ENCODE measurements around the gene GDPD5. TPM values are rescaled to one million over a fixed set of nuclear protein-coding genes. Genes with fewer than 3 reads are reported as not detected.

GDPD5 gene
- total RNA-seq, 4 donors from 2014 or later: 9.6 to 52.9 (median 28.2) TPM

DNA sequence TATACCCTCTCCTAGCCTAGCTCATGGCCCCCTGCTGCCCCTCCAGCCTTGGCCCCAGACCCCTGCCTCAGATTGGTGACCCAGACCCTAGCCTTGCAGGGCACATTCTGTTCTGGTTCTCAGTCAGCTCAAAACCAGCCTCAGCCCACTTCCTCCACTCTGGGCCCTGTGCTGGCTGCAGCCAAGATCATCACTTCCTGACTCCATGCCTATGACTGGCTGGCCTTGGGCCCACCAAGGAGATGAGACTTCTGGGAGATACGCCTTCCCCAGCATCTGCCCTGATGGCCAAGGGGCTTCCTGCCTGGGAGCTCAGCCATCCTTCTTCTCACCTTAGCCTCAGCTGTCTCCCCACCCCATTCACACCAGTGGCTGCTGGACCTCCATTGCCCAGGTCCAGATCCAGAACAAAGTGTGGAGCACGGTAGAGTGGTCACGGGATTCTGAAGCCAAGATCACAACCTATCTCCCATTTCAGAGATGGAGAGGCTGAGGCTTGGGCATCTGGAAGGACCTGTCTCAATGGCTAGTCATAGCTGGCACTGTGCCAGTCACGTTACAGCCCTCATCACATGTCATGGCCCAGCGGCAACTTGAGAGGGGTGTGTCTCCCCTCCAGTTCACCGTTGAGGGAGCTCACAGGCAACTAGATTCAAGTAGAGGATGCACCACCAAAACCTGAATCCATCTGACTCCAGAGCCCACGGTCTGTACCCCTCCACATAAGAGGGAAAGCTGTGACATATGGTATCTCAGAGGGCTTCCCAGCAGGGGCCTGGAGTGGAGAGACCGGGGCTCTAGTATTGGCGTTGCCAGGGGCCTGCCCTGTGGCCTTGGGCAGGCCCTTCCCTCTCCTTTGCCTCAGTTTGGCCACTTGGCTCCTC is 49.7 kb downstream of the GDPD5 start:
- peak overlapping the region; percentile 55 to 81 for H3K27ac ChIP-seq
- DNase-seq: peak; percentile 60 to 66
- peaks cover 0 to 9% of the 10 kb centered on the region in 2 donors for H3K4me1 ChIP-seq
- no peaks in the 10 kb centered on the region for H3K27me3 ChIP-seq
- intact Hi-C loops (cut with DNase I; ENCODE audit: low total_unique reads): no loop called here
- H3K4me3 ChIP-seq: peak overlapping the region in 1 of 2 donors; percentile 6
- no peaks in the 10 kb centered on the region for H3K9me3 ChIP-seq
- TF ChIP-seq, protein P1, sequence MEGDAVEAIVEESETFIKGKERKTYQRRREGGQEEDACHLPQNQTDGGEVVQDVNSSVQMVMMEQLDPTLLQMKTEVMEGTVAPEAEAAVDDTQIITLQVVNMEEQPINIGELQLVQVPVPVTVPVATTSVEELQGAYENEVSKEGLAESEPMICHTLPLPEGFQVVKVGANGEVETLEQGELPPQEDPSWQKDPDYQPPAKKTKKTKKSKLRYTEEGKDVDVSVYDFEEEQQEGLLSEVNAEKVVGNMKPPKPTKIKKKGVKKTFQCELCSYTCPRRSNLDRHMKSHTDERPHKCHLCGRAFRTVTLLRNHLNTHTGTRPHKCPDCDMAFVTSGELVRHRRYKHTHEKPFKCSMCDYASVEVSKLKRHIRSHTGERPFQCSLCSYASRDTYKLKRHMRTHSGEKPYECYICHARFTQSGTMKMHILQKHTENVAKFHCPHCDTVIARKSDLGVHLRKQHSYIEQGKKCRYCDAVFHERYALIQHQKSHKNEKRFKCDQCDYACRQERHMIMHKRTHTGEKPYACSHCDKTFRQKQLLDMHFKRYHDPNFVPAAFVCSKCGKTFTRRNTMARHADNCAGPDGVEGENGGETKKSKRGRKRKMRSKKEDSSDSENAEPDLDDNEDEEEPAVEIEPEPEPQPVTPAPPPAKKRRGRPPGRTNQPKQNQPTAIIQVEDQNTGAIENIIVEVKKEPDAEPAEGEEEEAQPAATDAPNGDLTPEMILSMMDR (IDR thresholded peaks at IDR 0.05): no peak
- TF ChIP-seq POLR2A (IDR thresholded peaks at IDR 0.05): no peak
- no peaks in the 10 kb centered on the region for H3K36me3 ChIP-seq

DNA sequence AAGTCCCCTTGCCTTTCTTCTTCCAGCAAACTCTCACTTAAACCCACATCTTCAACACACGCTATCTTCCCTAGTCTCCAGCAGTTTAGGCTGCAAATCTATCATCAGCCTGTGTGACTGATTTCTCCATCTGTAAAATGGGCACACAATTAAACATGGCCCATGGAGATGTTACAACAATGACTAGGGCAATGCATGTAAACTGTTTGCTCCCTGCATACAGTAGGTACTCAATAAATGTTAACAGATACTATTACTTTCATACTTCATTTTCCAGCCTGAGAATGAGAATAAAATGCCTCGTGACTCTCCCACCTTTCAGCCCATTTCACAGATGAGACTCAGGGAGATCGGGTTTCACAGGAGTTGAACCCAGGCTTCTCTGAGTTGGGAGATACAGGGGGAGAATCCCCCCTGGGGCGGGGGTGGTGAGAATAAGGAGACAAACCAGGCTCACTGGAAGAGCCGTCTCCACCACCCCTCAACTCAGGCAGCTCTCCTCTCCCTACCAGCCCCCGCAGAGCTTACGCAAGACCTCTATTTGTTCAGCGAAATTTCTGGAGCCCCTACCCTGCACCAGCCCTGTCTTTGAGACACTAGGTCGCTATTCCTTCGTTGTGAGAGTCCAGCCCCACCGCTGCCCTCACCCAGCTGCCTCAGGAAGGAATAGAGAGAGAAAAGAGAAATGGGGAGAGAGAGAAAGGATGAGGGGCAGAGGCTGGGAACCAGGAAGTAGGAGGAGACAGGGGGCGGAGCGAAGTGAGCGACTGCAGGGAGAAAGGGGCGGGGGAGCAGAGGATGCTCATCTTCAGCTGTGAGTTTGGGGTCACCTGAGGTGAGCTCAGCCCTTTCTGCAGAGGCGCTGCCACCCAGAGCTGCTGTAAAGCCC is 50.6 kb downstream of the GDPD5 start:
- peak; percentile 75 to 78 for DNase-seq
- intact Hi-C loops (cut with DNase I; ENCODE audit: low total_unique reads): no loop called here
- peaks cover 0 to 9% of the 10 kb centered on the region in 2 donors for H3K4me1 ChIP-seq

DNA sequence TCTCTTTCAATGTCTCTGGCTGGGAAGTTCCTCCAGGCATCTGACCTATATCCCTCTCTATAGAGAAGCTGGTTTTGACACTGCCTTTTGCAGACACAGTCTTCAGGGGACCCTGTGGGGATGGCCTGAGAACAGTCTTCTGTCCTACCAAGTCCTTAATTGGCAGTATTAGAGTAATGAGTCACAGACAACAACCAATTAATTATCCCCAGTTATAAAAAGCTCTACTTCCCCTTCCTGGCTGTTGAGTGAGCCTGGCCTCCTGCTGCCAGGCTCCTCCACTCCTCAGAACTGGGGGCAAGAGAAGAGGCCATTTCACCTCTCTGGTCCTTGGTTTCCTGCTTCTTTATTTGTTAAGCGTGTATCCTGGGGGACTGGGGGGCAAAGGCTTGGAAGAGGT is 51.5 kb downstream of the GDPD5 start:
- Histone ChIP-seq H3K36me3 (no peaks in the 10 kb centered on the region), H3K27me3 (no peaks in the 10 kb centered on the region), H3K9me3 (no peaks in the 10 kb centered on the region), H3K4me1 (peaks cover 5 to 9% of the 10 kb centered on the region in 2 donors), H3K27ac (peak overlapping the region in 1 of 2 donors; percentile 81), H3K4me3 (no peak overlapping the region)
- intact Hi-C loops (cut with DNase I; ENCODE audit: low total_unique reads): no loop called here
- no peak for TF ChIP-seq POLR2A (IDR thresholded peaks at IDR 0.05)
- TF ChIP-seq, protein P1 (IDR thresholded peaks at IDR 0.05): no peak
- DNase-seq: no peak

More for the DNA sequence above, 50.6 kb downstream of the GDPD5 start:
- Histone ChIP-seq H3K27ac (peak overlapping the region; percentile 55 to 81), H3K9me3 (no peaks in the 10 kb centered on the region), H3K36me3 (no peaks in the 10 kb centered on the region), H3K27me3 (no peaks in the 10 kb centered on the region), H3K4me3 (peak overlapping the region; percentile 4 to 6)
- TF ChIP-seq, protein P1 (IDR thresholded peaks at IDR 0.05): no peak
- no peak for TF ChIP-seq POLR2A (IDR thresholded peaks at IDR 0.05)

DNA sequence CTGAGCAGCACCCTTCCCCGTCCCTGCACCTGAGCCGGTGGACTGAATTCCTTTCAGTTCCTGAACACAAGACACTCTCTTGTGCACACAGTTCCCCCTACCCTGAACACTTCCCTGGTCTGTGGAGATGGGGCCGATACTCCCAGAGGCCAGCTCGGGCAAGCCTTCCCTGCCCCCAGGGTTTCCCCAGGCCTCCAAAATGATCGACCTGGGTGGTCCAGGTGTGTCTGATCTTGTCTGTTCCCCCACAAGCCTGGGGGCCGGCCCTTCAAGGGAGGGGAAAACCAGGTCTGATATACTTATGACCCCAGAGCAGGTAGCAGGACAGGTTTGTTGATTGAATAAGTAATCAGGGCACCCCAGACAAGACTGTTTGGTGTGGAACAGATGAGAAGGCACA is 52.1 kb downstream of the GDPD5 start:
- TF ChIP-seq, protein P1 (IDR thresholded peaks at IDR 0.05): no peak
- TF ChIP-seq POLR2A (IDR thresholded peaks at IDR 0.05): no peak
- no peak overlapping the region for H3K27ac ChIP-seq
- no peak for DNase-seq
- peaks cover 11 to 13% of the 10 kb centered on the region in 2 donors for H3K4me1 ChIP-seq
- H3K4me3 ChIP-seq: no peak overlapping the region
- intact Hi-C loops (cut with DNase I; ENCODE audit: low total_unique reads): no loop called here
- H3K9me3 ChIP-seq: no peaks in the 10 kb centered on the region
- no peaks in the 10 kb centered on the region for H3K36me3 ChIP-seq
- H3K27me3 ChIP-seq: no peaks in the 10 kb centered on the region

Measured in uterus (tissue), 4 donors.